GM18508 (cell line): ENCODE results near the gene CNTLN.
"Not testable (repeated sequence)": the region's sequence is repeated elsewhere in the genome, so short reads cannot be mapped to it uniquely, and the experiment has no call there.

ENCODE experiments used
- ATAC-seq: cut with Tn5 transposase; IDR thresholded peaks from one replicate; pipeline ENCODE4 v1.9.1; 2021; ENCODE audit warnings: moderate number of reproducible peaks; ENCODE audit not compliant: insufficient read depth, unreplicated experiment

Gene CNTLN

DNA sequence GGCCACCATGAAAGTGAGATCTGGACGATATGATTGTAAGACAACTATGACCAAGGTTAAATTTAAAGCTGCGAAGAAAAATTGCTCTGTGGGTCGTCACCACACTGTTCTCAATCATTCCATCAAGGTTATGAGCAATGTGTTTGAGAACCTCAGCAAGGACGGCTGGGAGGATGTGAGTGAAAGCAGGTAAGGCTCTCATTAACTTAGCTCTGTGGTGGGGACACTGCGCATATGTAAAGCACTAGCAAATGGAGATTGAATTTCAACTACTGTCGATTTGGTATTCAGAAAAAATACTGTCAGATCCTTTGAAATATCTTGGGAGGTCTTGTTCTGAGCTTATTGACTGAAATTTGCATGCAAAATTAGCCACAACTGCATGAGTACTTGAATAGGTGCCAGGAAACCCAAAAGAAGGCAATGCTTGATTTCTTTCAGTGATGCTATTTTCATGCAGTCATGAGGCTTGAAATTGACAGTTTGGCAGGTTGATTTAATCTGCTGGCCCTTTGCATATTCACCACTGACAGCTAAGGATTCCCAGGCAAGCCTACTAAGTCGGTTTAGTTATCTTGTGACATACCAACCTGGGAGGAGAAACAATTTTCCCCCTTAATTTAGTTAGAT is 260.2 kb downstream of the CNTLN start:
- ATAC-seq, result no peak

DNA sequence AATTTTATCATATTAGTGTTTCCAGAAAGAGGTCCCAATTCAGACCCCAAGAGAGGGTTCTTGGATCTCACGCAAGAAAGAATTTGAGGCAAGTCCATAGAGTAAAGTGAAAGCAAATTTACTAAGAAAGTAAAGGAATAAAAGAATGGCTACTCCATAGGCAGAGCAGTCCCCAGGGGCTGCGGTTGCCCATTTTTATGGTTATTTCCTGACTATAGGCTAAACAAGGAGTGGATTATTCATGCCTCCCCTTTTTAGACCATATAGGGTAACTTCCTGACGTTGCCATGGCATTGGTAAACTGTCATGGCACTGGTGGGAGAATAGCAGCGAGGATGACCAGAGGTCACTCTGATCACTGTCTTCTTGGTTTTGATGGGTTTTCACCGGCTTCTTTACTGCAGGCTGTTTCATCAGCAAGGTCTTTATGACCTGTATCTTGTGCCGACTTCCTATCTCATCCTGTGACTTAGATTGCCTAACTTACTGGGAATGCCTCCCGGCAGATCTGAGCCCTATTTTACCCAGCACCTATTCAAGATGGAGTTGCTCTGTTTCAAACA is 262.4 kb downstream of the CNTLN start:
- ATAC-seq, result not testable (repeated sequence)

DNA sequence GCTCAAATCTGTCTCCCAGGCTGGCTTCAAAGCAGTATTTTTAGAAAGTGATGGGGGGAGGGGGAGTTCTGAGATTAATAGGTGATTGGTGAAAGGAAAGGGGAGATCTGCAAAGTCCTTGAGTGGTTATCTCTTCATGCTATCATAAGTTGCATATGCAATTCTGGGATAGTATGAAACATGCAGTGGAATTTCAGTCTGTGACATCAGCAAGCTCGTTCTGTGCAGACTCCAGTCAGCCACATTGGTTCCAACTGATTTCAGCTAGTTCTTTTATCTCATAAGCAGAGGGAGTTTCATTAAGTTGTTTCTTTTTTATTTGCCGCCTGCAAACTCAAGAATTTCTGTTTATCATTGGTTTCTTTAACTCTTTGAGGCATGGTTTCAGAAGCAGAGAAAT is 263.5 kb downstream of the CNTLN start:
- no peak for ATAC-seq

DNA sequence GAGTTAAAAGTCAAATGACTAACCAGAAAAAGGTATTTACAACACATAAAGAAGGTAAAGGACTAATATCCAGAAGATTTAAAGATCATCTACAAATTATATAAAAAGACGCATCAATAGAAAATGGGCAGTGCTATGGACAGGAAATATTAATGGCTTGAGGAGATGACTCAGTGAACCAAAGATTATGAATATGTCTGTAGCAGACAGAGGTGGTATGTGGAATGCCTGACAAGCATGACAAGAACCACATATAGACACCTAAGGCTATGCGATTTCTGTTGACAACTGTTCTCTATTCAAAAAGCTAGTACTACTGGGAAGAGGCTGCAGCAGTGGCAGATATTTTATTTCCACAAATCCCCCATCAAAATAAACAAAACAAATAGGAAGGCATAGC is 267.0 kb downstream of the CNTLN start:
- no peak for ATAC-seq

DNA sequence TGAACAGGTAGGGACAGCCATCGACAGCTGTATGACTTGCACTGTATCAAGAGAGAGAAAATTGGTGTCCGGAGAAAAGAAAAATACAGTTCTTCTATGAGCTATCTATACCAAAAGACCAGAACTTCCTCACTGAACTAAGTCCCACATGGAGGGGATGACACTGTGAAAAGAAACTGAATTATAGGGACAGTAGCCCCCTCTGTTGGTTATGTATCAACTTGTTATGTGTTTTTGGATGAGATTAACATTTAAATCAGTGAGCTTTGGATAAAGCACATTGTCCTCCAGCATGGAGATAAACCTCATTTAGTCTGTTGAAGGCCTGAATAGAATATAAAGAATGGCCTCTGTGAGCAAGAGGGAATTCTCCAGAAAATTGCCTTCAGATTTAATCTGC is 267.5 kb downstream of the CNTLN start:
- ATAC-seq, result no peak

DNA sequence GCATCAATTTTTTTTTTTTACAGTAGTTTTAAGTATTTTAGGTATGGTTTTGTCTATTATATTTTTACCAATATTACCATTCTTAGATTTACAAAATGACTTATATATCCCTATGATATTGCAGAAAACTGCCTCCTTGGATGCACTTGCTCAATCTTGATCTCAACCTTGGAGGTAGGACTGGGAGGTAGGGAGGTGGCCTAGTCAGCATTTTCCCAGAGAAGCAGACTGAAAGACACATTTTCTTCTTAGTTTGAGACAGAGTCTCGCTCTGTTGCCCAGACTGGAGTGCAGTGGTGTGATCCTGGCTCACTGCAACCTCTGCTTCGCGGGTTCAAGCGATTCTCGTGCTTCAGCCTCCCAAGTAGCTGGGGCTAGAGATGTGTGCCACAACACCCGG is 268.7 kb downstream of the CNTLN start:
- ATAC-seq, result no peak

DNA sequence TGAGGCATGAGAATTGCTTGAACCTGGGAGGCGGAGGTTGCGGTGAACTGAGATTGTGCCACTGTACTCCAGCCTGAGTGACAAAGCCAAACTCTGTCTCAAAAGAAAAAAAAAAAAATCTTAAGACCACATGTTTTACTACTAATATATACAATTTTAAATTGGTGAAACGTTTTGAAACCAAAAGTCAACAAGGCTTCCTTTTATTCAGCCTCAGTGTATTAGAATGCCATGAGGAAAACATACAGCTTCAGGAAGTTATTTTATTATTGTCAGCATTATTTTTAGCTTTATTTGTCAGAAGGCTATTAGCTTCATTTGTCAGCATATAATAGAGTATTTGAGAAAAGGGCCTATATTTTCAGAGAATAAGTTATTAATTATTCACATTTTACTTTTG is 280.1 kb downstream of the CNTLN start:
- ATAC-seq, result no peak

DNA sequence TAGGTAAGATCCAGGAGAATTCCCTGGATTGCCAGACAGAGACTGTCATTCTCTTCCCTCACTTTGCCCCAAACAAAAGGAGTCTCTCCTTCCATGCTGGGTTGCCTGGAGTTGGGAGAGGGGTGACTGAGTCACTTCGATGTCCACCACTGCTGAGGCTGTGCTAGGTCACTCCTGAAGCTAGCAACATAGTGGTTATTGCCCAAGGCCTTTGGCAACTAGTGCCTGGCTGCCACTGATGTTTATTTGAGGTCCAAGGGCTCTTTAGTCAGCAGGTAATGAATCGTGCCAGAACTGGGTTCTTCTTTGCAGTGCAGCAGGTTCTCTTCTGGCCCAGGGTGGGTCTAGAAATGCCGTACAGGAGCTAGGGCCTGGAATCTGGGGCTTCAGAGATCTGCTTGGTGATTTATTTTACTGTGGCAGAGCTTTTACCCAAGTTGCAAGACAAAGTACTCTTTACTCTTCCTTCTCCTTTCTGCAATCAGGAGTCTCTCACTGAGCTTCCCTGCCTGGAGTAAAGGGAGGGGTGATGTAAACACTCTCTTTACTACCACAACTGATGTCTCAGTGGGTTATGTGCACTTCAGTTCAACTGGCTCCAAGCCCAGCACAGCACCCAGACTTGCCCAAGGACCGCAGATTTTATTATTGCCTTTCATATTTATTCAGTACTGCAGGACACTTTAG is 288.3 kb downstream of the CNTLN start:
- ATAC-seq, result no peak

DNA sequence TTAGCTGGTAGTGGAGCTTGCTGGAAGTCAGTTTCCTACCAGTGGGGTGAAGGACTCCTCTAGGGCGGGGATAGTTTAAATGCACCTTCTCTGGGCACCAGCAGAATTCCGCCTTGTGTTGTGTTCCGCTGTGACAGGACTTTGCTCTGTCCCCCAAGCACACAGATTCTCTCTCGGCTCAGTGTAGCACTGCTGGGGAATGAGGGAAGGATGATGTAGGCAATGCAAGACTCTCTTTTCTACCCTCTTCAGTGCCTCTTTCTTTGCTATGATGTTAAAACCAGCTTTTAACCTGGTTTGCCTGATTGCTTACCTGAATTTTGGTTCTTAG is 288.8 kb downstream of the CNTLN start:
- no peak for ATAC-seq

DNA sequence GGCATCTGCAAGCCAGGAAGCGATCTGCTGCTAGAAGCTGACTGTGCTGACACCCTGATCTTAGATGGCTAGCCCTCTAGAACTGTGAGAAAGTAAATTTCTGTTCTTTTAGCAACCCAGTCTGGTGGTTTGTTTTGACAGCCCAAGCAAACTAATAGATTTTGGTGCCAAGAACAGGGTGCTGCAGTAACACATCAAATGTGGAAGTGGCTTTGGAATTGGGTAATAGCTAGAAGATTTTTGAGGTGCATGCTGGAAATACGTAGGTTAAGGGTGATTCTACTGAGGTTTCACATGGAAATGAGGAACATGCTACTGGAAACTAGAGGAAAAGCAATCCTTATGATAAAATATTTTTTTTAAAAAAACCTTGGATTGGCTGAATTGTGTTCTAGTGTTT is 290.5 kb downstream of the CNTLN start:
- no peak for ATAC-seq

DNA sequence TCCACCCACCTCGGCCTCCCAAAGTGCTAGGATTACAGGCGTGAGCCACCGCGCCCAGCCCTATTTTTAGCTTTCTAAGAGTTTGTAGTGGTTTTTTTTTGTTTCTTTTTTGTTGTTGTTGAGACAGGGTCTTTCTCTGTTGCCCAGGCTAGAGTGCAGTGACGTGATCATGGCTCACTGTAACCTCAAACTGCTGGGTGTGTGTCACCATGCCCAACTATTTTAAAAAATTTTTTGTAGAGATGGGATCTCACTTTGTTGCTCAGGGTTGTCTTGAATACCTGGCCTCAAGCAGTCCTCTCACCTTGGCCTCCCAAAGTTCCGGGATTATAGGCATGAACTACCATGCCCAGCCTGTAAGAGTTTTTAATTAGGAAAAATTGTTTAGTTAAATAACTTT is 298.7 kb downstream of the CNTLN start:
- ATAC-seq, result no peak

DNA sequence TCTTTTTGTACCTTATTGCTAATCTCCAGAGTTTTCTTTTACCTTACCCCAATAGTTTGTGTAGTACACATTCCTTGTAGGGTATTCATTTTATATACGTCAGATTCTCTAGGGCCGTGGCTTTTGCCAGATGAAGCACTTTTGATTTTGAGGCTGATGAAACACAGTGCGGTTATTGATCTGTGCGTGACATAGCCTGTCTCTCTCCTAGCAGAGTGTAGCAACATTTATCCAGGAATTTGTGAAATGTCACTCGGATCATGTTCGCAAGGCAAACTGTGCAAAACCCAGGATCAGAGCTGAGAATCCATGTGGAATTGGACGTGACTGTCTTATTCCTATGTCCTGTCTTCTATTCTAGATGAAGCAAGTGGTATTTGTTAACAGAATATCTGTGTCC is 302.0 kb downstream of the CNTLN start:
- no peak for ATAC-seq

DNA sequence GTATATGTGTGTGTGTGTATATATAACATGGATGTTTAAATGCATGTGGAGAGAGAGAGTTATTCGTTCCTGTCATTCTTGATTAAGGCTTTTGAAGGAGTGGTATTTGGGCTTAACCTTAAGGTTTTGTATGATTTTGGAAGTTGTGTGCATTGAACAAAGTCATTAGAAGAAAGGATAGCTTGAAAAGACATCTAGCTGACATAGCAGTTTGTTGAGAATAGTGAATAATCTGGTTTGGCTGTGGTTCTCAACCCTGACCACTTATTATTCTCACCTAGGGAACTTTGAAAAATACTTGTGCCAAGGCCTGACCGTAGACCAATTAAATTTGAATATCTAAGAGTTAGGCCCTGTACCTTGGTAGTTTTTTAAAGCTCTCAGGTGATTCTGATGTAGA is 303.0 kb downstream of the CNTLN start:
- ATAC-seq, result no peak

DNA sequence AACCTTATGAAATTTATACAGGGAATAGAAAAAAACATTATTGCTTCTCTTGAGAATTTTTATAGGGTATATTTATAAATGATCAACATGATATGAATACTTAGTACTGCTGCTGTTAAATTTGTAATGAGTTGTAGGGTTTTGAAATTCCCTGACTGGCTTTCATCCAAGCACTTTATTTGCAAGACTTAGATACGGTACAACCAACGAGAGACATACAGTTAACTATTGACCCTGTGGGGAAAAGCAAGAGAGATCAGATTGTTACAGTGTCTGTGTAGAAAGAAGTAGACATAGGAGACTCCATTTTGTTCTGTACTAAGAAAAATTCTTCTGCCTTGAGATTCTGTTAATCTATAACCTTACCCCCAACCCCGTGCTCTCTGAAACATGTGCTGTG is 310.3 kb downstream of the CNTLN start:
- ATAC-seq, result not testable (repeated sequence)

DNA sequence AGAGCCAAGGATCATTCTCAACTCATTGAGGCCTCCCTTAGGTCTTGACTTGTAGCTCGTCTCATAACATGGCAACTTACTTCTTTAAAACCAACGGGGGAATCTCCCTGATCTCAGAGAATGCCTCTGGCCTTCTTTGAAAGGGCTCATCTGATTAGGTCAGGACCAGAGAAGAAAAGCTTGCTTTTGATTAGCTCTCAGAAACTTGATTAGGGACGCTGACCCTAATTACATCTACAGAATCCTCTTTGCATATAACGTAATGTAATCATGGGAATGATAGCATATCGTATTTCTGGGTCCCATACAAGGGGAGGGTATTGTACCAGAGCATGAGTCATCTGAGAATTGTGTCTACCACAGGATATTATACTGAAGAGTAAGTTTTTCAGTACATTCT is 318.9 kb downstream of the CNTLN start:
- no peak for ATAC-seq

DNA sequence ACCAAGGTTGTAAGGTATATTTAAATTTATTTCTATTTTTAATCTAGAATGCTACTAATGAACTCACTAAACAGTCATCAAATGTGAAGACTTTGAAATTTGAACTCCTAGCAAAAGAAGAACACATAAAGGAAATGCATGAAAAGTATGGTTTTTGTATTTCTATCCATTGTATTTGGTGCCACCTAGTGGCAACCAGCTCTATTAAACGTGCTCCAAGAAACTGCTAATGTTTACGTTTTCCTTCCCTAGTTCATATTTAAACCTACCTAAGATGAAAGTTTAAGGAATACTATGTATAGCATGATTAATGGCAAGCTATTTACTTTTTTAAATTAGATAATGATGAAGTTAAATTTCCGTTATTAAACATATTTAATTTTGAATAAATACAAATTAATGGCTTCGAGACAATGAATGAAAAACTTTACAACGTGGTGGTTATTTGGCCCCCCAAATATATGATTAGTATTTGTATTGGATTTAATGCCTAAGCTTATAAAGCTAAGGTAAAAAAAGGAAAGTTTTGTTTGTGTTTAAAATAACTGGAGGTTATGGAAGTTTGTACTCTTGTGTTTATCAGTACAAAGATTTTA is 328.1 kb downstream of the CNTLN start:
- no peak for ATAC-seq

DNA sequence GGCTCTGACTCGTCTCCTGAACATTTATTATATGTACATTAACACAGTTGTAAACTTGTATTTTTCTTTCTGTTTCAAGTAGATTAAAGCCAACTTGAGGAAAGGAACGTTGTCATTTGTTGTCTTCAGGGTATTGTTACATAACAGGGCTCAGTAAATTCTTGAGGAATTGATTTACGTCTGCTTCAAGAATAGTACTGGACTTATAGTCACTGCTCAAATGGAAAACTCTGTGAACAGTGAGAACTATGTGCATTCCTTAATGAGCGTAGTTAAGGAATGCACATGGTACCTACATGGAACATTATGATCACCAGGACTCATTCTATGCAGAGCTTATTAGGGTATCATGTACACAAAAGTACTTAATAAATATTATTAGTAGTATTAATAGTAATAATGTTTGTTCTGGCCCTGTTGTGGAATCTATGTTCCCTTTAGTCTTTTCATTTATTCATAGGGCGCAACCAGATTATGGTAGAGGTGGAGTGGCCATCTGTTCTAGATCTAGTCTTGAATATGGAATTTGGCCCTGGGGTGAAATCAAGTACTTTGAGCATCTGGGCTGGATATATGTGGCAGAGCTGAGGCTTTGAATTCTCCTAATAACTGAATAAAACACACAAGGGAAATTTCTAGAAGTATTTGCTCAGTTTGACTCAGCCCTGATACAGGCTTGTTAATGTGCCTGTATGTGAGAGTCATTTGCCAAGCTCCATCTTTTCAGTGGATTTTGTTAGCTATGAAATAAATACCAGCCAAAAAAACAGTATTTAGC is 335.4 kb downstream of the CNTLN start:
- ATAC-seq, result no peak

DNA sequence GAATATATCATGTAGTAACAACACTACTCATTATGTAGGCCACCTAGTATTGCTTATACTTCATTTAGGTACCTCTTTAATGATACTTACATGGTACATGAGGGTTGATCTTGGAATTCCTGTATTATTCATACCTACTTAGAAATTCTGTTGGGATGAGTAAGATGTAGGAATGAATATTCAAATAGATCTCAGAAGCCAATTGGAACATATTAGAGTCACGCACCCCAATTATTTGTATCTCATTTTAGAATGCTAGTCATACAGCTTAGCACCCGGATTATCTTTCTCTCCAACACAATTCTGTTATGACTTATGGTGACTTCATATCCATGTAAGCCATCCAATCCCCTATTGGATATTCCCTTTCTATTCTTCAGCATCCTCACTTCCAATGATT is 337.3 kb downstream of the CNTLN start:
- ATAC-seq, result no peak

DNA sequence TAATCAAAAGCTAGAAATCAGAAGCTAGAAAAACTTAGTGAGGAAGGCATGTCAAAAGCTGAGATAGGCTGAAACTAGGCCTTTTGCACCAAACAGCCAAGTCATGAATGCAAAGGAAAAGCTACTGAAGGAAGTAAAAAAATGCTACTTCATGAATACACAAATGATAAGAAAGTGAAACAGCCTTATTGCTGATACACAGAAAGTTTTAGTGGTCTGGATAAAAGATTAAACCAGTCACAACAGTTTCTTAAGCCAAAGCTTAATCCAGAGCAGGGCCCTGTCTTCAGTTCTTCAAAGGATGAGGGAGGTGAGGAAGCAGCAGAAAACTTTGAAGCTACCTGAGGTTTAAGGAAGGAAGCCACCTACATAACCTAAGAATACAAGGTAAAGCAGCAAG is 341.6 kb downstream of the CNTLN start:
- ATAC-seq, result no peak

DNA sequence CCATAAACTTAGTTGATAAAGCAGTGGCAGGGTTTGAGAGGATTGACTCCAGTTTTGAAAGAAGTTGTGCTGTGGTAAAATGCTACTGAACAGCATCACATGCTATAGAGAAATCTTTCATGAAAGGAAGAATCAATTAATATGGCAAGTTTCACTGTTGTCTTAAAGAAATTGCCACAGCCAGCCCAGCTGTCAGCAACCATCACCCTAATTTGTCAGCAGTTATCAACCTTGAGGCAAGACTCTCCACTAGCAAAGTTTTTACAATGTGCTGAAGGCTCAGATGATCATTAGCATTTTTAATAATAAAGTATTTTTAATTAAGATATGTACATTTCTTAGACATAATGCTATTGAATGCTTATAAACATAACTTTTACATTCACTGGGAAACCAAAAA is 343.0 kb downstream of the CNTLN start:
- ATAC-seq, result no peak

DNA sequence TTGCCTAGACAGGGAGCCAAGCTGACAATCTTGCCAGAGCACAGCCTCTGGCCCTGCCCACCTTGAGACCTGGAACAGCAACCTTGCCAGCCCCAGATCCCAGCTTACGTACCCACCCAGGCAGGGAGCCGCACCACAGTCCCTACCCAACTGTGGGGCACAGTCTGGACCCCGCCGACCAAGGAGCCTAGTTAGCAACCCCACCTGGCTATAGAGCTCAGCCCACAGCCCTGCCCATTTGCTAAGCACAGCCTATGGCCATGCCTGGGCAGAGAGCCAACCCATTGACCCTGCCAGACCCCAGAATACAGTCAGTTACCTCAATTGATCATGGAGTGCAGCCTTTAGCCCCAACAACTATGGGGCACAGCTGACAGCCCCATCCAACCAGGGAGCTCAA is 346.1 kb downstream of the CNTLN start:
- no peak for ATAC-seq
